GM10266 (cell line): ENCODE measurements around the gene SRSF3.

ENCODE experiments used
- DNase-seq: peaks from one replicate; pipeline ENCODE4 v3.0.0; 2012; ENCODE audit errors: extremely low spot score
- TF ChIP-seq, protein P1 (sequence below): IDR thresholded peaks from 2 replicates; pipeline ENCODE4 v1.5.1; 2012; ENCODE audit warnings: mild to moderate bottlenecking, low read depth; ENCODE audit not compliant: control insufficient read depth, insufficient read depth; ENCODE audit errors: missing control alignments

The SRSF3 gene

DNA sequence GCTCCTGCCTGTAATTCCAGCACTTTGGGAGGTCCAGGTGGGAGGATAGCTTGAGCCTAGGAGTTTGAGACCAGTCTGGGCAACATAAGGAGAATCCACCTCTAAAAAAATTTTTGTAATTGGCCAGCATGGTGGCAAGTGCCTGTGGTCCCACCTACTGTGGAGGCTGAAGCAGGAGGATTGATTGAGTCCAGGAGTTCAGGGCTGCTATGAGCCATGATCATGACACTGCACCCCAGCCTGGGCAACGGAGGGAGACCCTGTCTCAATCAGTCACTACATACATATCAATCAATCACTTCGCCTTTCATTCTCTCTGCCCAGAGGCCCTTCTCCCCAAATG lies 45.8 kb upstream of the SRSF3 start:
- no peak for DNase-seq
- TF ChIP-seq, protein P1, sequence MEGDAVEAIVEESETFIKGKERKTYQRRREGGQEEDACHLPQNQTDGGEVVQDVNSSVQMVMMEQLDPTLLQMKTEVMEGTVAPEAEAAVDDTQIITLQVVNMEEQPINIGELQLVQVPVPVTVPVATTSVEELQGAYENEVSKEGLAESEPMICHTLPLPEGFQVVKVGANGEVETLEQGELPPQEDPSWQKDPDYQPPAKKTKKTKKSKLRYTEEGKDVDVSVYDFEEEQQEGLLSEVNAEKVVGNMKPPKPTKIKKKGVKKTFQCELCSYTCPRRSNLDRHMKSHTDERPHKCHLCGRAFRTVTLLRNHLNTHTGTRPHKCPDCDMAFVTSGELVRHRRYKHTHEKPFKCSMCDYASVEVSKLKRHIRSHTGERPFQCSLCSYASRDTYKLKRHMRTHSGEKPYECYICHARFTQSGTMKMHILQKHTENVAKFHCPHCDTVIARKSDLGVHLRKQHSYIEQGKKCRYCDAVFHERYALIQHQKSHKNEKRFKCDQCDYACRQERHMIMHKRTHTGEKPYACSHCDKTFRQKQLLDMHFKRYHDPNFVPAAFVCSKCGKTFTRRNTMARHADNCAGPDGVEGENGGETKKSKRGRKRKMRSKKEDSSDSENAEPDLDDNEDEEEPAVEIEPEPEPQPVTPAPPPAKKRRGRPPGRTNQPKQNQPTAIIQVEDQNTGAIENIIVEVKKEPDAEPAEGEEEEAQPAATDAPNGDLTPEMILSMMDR: no peak

DNA sequence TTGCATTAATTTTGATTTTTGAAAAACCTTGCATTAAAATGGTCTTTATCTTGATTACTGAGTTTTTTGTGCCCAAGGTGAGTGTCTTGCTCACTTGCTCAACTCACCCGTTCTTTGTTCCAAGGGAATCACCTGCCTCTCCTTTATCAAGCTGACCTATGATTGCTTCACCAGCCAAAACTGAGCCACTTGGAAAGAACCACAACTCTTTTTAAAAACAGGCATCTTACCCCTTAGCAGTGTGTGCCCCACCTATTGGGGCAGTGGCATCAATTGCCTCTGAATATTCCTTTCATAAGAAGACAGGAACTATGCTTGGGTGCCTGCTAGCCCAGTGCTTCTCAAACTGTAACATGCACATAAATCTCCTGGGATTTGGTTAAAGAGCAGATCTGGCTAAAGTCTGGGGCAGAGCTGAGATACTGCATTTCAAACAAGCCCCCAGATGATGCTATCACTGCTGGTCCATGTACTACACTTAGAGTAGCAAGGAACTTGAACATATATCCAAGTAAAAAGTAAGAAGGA lies 43.6 kb upstream of the SRSF3 start:
- DNase-seq: no peak
- TF ChIP-seq, protein P1: no peak

- DNase-seq: no peak
- TF ChIP-seq, protein P1: no peak
These were observed 38.4 kb upstream of the SRSF3 start for GRCh38 chr6:36555750-36556252.

DNA sequence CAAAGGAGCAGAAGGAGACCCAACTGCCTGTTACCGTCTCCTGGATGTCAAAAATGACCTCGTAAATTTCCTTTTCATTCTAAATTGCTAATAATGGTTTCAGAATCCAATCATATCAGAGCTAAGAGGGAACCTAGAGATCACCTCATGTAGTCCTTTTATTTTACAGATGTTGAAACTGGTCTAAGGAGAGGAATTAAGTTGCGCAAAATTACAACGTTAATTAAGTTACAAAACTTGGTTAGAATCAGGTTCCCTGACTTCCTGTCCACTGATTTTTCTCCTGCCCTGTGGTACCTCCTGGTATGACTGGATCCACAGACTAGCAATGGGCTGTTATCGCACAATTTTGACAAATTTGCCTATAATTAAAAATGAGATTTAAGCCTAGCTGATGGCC lies 37.9 kb upstream of the SRSF3 start:
- TF ChIP-seq, protein P1: no peak
- no peak for DNase-seq

DNA sequence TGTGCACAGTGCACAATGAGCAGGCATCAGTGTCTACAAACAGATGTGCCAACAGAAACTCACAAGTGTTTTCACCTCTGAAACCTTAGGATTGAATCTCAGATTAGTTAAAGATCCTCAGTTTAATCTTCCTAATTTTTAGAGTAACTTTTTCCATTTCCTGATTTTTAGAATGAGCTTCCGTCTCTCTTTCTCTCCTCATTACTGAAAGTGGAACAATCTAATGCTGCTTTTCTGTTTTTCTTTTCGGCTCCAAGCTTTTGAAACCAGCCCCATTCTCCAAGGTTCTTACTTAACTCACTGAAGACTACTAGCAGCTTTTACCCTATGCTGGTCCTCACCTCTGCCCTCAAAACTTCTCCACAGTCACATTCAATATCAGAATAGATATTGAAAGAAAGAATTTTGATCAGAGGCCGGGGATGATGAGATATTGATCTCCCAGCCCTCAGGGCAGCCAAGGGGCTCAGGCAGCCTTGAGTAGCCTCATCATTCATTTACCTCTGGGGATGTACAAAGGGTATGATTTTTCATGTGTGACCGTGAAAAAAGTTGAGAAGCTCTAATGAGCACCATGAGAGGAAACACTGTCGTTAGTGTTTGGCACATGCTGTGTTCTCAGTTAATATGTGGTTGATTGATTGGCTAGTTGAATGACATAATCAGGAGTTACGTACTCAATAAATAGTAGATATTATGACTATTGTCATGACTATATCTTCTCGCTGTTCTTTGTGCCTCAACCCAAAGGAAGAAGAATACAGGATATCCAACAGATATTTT lies 35.0 kb upstream of the SRSF3 start:
- no peak for DNase-seq
- TF ChIP-seq, protein P1: no peak

DNA sequence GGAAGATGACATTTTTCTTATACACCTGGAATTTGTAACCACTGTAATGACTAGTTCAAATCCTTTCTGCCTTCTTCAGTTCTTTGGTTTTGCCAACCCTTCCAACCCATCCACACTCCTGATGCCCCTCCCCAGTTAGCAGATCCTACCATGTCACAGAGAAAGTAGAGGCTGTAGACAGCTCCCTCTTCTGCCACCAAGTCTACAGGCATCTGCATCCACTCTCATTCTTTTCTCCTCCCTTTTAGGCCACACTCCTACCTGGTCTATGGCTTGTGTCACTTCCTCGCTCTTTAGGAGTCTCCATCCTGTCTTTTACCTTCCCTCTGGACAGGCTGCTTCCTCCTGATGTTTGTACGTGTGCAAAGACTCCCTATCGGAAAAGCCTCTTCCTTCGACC lies 33.3 kb upstream of the SRSF3 start:
- TF ChIP-seq, protein P1: no peak
- DNase-seq: no peak

DNA sequence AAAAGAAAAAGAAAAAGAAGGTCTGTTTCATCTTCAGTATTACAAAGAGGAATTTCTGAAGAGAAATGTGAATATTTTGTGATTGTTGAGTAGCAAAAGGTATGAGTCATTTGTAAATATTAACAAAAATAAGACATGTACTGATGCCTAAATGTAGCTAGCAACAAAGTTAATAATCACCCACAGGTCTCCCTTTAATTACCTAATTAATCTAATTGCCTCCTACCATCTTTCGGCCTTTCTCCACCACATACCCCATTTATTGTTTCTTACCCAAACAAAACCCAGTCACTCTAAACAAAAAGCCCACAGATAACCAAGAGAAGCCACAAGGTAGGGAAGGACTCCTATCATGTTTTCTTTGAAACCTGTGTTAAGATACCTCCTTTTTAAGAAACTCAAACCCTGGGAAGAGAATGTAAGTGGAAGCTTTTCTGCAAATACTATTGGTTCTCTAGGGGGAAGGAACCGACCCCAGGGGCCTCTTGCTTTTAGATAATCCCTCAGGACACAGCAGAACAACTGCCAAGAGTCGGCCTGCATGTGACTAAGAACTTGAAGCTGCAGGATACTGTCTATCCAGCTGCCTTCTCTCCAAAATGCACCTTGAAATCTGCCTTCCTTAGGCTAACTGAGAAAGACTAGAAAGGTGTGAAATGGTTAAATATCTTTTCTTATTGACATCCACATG lies 30.8 kb upstream of the SRSF3 start:
- TF ChIP-seq, protein P1: no peak
- DNase-seq: no peak
